ENCODE results near the gene AKR1B15. TPM values are rescaled to one million over a fixed set of nuclear protein-coding genes. Genes with fewer than 3 reads are reported as not detected.

The AKR1B15 gene
- total and polyA plus RNA-seq, 2 donors (not counting 3 experiments of a cell fraction or from before 2014, with no cell fraction given): not detected

- Histone ChIP-seq H3K4me1 (ENCODE audit: control insufficient read depth, extremely low read depth, insufficient read depth, low read length) (peaks cover 13% of the 10 kb centered on the region), H3K4me2 (ENCODE audit: insufficient read depth, low read length) (no peak overlapping the region), H3K27me3 (ENCODE audit: control insufficient read depth in 2 of 2, insufficient read depth in 2 of 2, low read length in 2 of 2) (no peaks in the 10 kb centered on the region), H4K20me1 (replicated peaks; ENCODE audit: control insufficient read depth, extremely low read depth, insufficient read depth, low read length) (no peaks in the 10 kb centered on the region), H3K9me1 (replicated peaks; ENCODE audit: control insufficient read depth, extremely low read depth, insufficient read depth, low read length) (no peaks in the 10 kb centered on the region), H2AFZ (ENCODE audit: low read depth, low read length) (no peak overlapping the region), H3K4me3 (replicated peaks in 1 of 3; ENCODE audit: insufficient read depth in 1 of 3, low read depth in 1 of 3, low read length in 3 of 3) (no peak overlapping the region), H3K79me2 (ENCODE audit: control insufficient read depth, insufficient read depth, low read length) (no peaks in the 10 kb centered on the region), H3K9ac (replicated peaks; ENCODE audit: extremely low read depth, insufficient read depth, low read length) (no peak overlapping the region), H3K9me3 (replicated peaks; ENCODE audit: control insufficient read depth, insufficient read depth, low read length) (no peaks in the 10 kb centered on the region), H3K27ac (ENCODE audit: insufficient read depth, low read depth, low read length) (no peak overlapping the region), H3K36me3 (ENCODE audit: control insufficient read depth in 2 of 2, extremely low read depth in 1 of 2, insufficient read depth in 2 of 2, low read length in 2 of 2) (no peaks in the 10 kb centered on the region)
- no peak for FAIRE-seq
- no peak for DNase-seq (ENCODE audit: low read depth, low spot score)
- intact Hi-C loops (cut with micrococcal nuclease): loop anchor here (1.0 to 10.0 kb wide), 3 partner anchors 33 to 441 kb away; no protein-coding TSS in a partner anchor
- dilution Hi-C loops (cut with MboI; ENCODE audit: extremely low pct_ligation_motif_present, low sequenced_read_pairs): no loop called here
- BruUV-seq (replicated peaks): no TSS peak
- no peak for TF ChIP-seq FOS (IDR thresholded peaks at IDR 0.05; ENCODE audit: borderline replicate concordance, insufficient read depth, low read length)
- CTCF ChIA-PET: interaction anchor here (0.6 to 6.9 kb wide), 28 partner anchors 11 to 188 kb away, joined by 3 to 224 read pairs (median 5); partner anchors contain the start of genes AKR1B1, AKR1B10 and AKR1B15
- POLR2A ChIA-PET: no interaction called here
Observed at GRCh38 chr7:134514106-134514505, 34.8 kb upstream of the AKR1B15 start.

GRCh38 chr7:134514663-134515062, 34.2 kb upstream of the AKR1B15 start:
- Histone ChIP-seq H3K4me1 (ENCODE audit: control insufficient read depth, extremely low read depth, insufficient read depth, low read length) (peaks cover 13% of the 10 kb centered on the region), H4K20me1 (replicated peaks; ENCODE audit: control insufficient read depth, extremely low read depth, insufficient read depth, low read length) (no peaks in the 10 kb centered on the region), H3K27me3 (ENCODE audit: control insufficient read depth in 2 of 2, insufficient read depth in 2 of 2, low read length in 2 of 2) (no peaks in the 10 kb centered on the region), H2AFZ (ENCODE audit: low read depth, low read length) (peak overlapping the region; percentile 31), H3K9me1 (replicated peaks; ENCODE audit: control insufficient read depth, extremely low read depth, insufficient read depth, low read length) (no peaks in the 10 kb centered on the region), H3K4me3 (replicated peaks in 1 of 3; ENCODE audit: insufficient read depth in 1 of 3, low read depth in 1 of 3, low read length in 3 of 3) (no peak overlapping the region), H3K27ac (ENCODE audit: insufficient read depth, low read depth, low read length) (no peak overlapping the region), H3K9ac (replicated peaks; ENCODE audit: extremely low read depth, insufficient read depth, low read length) (no peak overlapping the region), H3K36me3 (ENCODE audit: control insufficient read depth in 2 of 2, extremely low read depth in 1 of 2, insufficient read depth in 2 of 2, low read length in 2 of 2) (no peaks in the 10 kb centered on the region), H3K79me2 (ENCODE audit: control insufficient read depth, insufficient read depth, low read length) (no peaks in the 10 kb centered on the region), H3K4me2 (ENCODE audit: insufficient read depth, low read length) (no peak overlapping the region), H3K9me3 (replicated peaks; ENCODE audit: control insufficient read depth, insufficient read depth, low read length) (no peaks in the 10 kb centered on the region)
- peak; percentile 85 for DNase-seq (ENCODE audit: low read depth, low spot score)
- intact Hi-C loops (cut with micrococcal nuclease) (loop anchor here (1.0 to 10.0 kb wide), 3 partner anchors 33 to 440 kb away; no protein-coding TSS in a partner anchor), dilution Hi-C loops (cut with MboI; ENCODE audit: extremely low pct_ligation_motif_present, low sequenced_read_pairs) (no loop called here)
- FAIRE-seq: peak; percentile 88
- TF ChIP-seq, protein P1, sequence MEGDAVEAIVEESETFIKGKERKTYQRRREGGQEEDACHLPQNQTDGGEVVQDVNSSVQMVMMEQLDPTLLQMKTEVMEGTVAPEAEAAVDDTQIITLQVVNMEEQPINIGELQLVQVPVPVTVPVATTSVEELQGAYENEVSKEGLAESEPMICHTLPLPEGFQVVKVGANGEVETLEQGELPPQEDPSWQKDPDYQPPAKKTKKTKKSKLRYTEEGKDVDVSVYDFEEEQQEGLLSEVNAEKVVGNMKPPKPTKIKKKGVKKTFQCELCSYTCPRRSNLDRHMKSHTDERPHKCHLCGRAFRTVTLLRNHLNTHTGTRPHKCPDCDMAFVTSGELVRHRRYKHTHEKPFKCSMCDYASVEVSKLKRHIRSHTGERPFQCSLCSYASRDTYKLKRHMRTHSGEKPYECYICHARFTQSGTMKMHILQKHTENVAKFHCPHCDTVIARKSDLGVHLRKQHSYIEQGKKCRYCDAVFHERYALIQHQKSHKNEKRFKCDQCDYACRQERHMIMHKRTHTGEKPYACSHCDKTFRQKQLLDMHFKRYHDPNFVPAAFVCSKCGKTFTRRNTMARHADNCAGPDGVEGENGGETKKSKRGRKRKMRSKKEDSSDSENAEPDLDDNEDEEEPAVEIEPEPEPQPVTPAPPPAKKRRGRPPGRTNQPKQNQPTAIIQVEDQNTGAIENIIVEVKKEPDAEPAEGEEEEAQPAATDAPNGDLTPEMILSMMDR (IDR thresholded peaks at IDR 0.05; ENCODE audit: extremely low read depth in 1 of 2, insufficient read depth in 1 of 2, low read depth in 1 of 2, low read length in 2 of 2): peak; percentile 66 to 72
- TF ChIP-seq GATA2 (IDR thresholded peaks at IDR 0.05; ENCODE audit: insufficient read depth, insufficient read length, low read depth, low read length) (no peak), POLR2A (IDR thresholded peaks at IDR 0.05; ENCODE audit: low read depth, low read length) (no peak)
- CTCF ChIA-PET: interaction anchor here (0.6 to 6.9 kb wide), 28 partner anchors 10 to 188 kb away, joined by 3 to 224 read pairs (median 5); partner anchors contain the start of genes AKR1B1, AKR1B10 and AKR1B15
- BruUV-seq (replicated peaks): no TSS peak
- POLR2A ChIA-PET: no interaction called here
